ENCODE results near the gene RBM10. TPM values are rescaled to one million over a fixed set of nuclear protein-coding genes. Genes with fewer than 3 reads are reported as not detected.

RBM10 gene, protein sequence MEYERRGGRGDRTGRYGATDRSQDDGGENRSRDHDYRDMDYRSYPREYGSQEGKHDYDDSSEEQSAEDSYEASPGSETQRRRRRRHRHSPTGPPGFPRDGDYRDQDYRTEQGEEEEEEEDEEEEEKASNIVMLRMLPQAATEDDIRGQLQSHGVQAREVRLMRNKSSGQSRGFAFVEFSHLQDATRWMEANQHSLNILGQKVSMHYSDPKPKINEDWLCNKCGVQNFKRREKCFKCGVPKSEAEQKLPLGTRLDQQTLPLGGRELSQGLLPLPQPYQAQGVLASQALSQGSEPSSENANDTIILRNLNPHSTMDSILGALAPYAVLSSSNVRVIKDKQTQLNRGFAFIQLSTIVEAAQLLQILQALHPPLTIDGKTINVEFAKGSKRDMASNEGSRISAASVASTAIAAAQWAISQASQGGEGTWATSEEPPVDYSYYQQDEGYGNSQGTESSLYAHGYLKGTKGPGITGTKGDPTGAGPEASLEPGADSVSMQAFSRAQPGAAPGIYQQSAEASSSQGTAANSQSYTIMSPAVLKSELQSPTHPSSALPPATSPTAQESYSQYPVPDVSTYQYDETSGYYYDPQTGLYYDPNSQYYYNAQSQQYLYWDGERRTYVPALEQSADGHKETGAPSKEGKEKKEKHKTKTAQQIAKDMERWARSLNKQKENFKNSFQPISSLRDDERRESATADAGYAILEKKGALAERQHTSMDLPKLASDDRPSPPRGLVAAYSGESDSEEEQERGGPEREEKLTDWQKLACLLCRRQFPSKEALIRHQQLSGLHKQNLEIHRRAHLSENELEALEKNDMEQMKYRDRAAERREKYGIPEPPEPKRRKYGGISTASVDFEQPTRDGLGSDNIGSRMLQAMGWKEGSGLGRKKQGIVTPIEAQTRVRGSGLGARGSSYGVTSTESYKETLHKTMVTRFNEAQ
- total RNA-seq (2016; rRNA removed; fragmentation: Illumina TruSeq; extraction: Trizol), result 41.6 and 43.1 TPM in 2 replicates
- total RNA-seq (2016; cell fraction: cytosol; rRNA removed; fragmentation: Illumina TruSeq; extraction: Trizol; ENCODE audit: low read depth), result 3.1 and 4.0 TPM in 2 replicates
- 35.5 and 44.5 TPM in 2 replicates for total RNA-seq (2016; cell fraction: insoluble cytoplasmic fraction; rRNA removed; fragmentation: Illumina TruSeq; extraction: Trizol)
- 12.2 and 12.8 TPM in 2 replicates for total RNA-seq (2016; cell fraction: membrane; rRNA removed; fragmentation: Illumina TruSeq; extraction: Trizol)
- 22.5 and 26.2 TPM in 2 replicates for total RNA-seq (2016; cell fraction: nucleus; rRNA removed; fragmentation: Illumina TruSeq; extraction: Trizol)
- 15.8 and 15.9 TPM in 2 replicates for polyA plus RNA-seq (2011; rRNA removed)
- 10.4 and 16.9 TPM in 2 replicates for polyA plus RNA-seq (2011; cell fraction: cytosol; rRNA removed)
- polyA plus RNA-seq (2011; cell fraction: nucleus; rRNA removed), result 45.1 and 59.0 TPM in 2 replicates
- 14.1 and 15.9 TPM in 2 replicates for polyA plus RNA-seq (2012)
- 2.7 and 3.4 TPM in 2 replicates for polyA plus RNA-seq (2016; cell fraction: cytosol; fragmentation: Illumina TruSeq; extraction: Trizol; ENCODE audit: low read depth)
- 29.5 and 39.2 TPM in 2 replicates for polyA plus RNA-seq (2016; cell fraction: insoluble cytoplasmic fraction; fragmentation: Illumina TruSeq; extraction: Trizol; ENCODE audit: low read depth)
- 6.9 and 7.3 TPM in 2 replicates for polyA plus RNA-seq (2016; cell fraction: membrane; fragmentation: Illumina TruSeq; extraction: Trizol; ENCODE audit: low read depth)
- 49.1 and 54.4 TPM in 2 replicates for polyA plus RNA-seq (2016; cell fraction: nucleus; fragmentation: Illumina TruSeq; extraction: Trizol; ENCODE audit: insufficient read depth, low read depth)
- 24.6 and 41.4 TPM in 2 replicates for polyA minus RNA-seq (2011; rRNA and poly(A)+ RNA removed; ENCODE audit: low replicate concordance)
- polyA minus RNA-seq (2011; cell fraction: cytosol; rRNA and poly(A)+ RNA removed), result 10.8 and 15.2 TPM in 2 replicates
- polyA minus RNA-seq (2011; cell fraction: nucleus; rRNA and poly(A)+ RNA removed), result 9.4 and 10.0 TPM in 2 replicates
- percentile 68 among the genes with signal in this experiment for Bru-seq, nascent RNA
- percentile 81 among the genes with signal in this experiment for BruChase-seq, experiment 1, labeled RNA remaining after a 6-hour chase
- percentile 75 among the genes with signal in this experiment for BruChase-seq, experiment 2, labeled RNA remaining after a 2-hour chase
- long read RNA-seq, experiment 1, partial matches to known transcripts, result 10 of 18 reads
- long read RNA-seq, experiment 1, other reads (novel, unspliced or antisense), result 5 of 18 reads
- long read RNA-seq, experiment 2, partial matches to known transcripts, result 22 of 56 reads
- long read RNA-seq, experiment 2, other reads (novel, unspliced or antisense), result 26 of 56 reads

DNA sequence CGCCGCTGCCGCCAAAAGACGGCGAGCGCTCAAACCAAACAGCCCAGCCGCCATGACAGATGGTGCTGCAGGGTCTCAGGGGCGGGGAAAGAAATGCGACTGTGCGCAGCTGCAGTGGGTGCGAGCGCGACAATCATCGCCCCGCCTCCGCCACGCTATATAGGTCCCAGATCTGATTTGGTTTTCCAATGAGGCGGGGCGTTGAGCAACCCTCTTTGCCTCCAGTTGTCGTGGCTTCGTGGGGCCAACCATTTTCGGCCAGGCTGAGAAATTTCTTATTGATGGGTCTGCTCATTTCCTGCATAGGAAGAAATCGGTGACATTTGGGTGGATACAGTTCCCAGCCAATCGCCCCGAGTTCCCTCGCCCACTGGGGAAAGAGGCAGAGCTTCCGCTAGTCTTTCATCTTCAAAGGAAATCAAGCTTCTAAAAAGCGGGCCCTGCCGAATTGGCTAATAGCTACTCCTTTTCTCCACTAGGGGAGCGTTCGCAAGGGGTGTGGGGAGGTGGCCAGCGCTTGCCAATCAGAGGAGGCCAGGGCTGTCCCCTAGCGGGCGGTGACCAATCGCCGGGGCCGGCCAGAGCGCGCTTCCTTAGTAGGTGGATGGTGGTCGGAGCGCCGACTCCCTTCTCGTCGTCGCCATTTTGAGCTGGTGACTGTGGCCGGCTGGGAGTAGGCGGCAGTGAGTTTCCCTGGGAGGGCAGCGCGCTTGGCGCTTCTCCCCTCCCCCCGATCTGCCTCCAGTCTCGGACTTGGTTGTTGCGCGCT, at the start of gene RBM10, which contains the start of gene NDUFB11:
RBM10 (plus strand) TSS at position 596 of the 769 bp plus-strand sequence. CDS start 2,261 bp downstream, outside the sequence.
NDUFB11 (minus strand) TSS at position 77 of the 769 bp plus-strand sequence; CDS start at position 54, 23 bp downstream.
- Histone ChIP-seq H3K79me2 (ENCODE audit: insufficient read depth, low read length) (peaks cover 48% of the 10 kb centered on the region), H3K4me2 (ENCODE audit: low read depth, low read length) (peak within 1 kb of the TSS; percentile 93), H3K4me3 (replicated peaks in 1 of 3; ENCODE audit: insufficient read depth in 1 of 3, low read depth in 2 of 3, low read length in 3 of 3) (peak within 1 kb of the TSS; percentile 66 to 83 (median 76)), H3K4me1 (ENCODE audit: insufficient read depth, low read length) (peaks cover 20% of the 10 kb centered on the region), H3K9ac (ENCODE audit: insufficient read depth, low read depth, low read length) (peak within 1 kb of the TSS; percentile 89), H4K20me1 (ENCODE audit: insufficient read depth, low read length) (peaks cover 18% of the 10 kb centered on the region; the same call in 1 of the 2 replicates), H3K9me3 (ENCODE audit: low read length) (no peaks in the 10 kb centered on the region), H3K27me3 (ENCODE audit: control insufficient read depth in 1 of 2, insufficient read depth in 2 of 2, low read length in 2 of 2) (no peaks in the 10 kb centered on the region), H3K27ac (ENCODE audit: extremely low read length, insufficient read depth, low read length) (peak within 1 kb of the TSS; percentile 98), H2AFZ (ENCODE audit: low read length) (no peak within 1 kb of the TSS), H3K36me3 (replicated peaks in 1 of 2; ENCODE audit: control insufficient read depth in 1 of 2, insufficient read depth in 2 of 2, low read length in 2 of 2) (peaks cover 1 to 7% of the 10 kb centered on the region in 2 experiments; a peak in 3 of 5 replicates)
- in situ Hi-C loops (cut with HindIII; ENCODE audit: extremely low pct_ligation_motif_present, low pct_unique_long_range_greater_than_20kb), result no loop called here
- peak; percentile 97 for ATAC-seq
- intact Hi-C loops (cut with micrococcal nuclease; ENCODE audit: unreplicated experiment), result loop anchor here (2.0 kb wide), 1 partner anchor 16 kb away; no protein-coding TSS in a partner anchor
- no CpG with 5 or more reads among the region's 54 CpGs for WGBS (ENCODE audit: low lambda C conversion rate)
- ChIA-PET CTCF (ENCODE audit: low intra/inter-chr PET ratio, low total read pairs) (no interaction called here), POLR2A (interaction anchor here (0.6 to 2.0 kb wide), 12 partner anchors 10 to 308 kb away, joined by 3 to 35 read pairs (median 4); partner anchors contain the start of genes RP2 and USP11)
- BruUV-seq (replicated peaks), result no TSS peak
- DNase-seq (ENCODE audit: low spot score), result peak; percentile 89
- peak; percentile 88 for FAIRE-seq
- TF ChIP-seq MAX (IDR thresholded peaks at IDR 0.05) (peak; percentile 21), KAT2B (IDR thresholded peaks at IDR 0.05; ENCODE audit: borderline replicate concordance, low read depth, low read length) (no peak), KDM4B (CRISPR knock-in tag; IDR thresholded peaks at IDR 0.05) (0 out of 2 replicates have a peak, but pooled peaks have one; percentile 26), PHF5A (CRISPR knock-in tag; IDR thresholded peaks at IDR 0.05; ENCODE audit: low read depth, unreplicated experiment) (peak; percentile 79), ZNF460 (CRISPR knock-in tag; IDR thresholded peaks at IDR 0.05; ENCODE audit: borderline replicate concordance) (no peak), XRCC5 (optimal IDR thresholded peaks at IDR 0.05; ENCODE audit: low read length) (peak; percentile 68), AHR (CRISPR knock-in tag; IDR thresholded peaks at IDR 0.05) (no peak), ZNF225 (CRISPR knock-in tag; IDR thresholded peaks at IDR 0.05) (no peak), HNRNPL (IDR thresholded peaks at IDR 0.05; ENCODE audit: low read depth, low read length) (no peak)
- TF ChIP-seq, protein P1, sequence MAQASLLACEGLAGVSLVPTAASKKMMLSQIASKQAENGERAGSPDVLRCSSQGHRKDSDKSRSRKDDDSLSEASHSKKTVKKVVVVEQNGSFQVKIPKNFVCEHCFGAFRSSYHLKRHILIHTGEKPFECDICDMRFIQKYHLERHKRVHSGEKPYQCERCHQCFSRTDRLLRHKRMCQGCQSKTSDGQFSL (CRISPR knock-in tag; IDR thresholded peaks at IDR 0.05), result 0 out of 2 replicates have a peak, but pooled peaks have one; percentile 1
- TF ChIP-seq, protein P2, sequence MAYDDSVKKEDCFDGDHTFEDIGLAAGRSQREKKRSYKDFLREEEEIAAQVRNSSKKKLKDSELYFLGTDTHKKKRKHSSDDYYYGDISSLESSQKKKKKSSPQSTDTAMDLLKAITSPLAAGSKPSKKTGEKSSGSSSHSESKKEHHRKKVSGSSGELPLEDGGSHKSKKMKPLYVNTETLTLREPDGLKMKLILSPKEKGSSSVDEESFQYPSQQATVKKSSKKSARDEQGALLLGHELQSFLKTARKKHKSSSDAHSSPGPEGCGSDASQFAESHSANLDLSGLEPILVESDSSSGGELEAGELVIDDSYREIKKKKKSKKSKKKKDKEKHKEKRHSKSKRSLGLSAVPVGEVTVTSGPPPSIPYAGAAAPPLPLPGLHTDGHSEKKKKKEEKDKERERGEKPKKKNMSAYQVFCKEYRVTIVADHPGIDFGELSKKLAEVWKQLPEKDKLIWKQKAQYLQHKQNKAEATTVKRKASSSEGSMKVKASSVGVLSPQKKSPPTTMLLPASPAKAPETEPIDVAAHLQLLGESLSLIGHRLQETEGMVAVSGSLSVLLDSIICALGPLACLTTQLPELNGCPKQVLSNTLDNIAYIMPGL (CRISPR knock-in tag; IDR thresholded peaks at IDR 0.05; ENCODE audit: borderline replicate concordance in 1 of 2, low read depth in 1 of 2), result peak; percentile 50 to 69; a peak in 3 of 4 replicates

Data from HepG2 (cell line).